Glutamatergic neuron (in vitro differentiated cells): ENCODE data around the gene UMPS. TPM values are rescaled to one million over a fixed set of nuclear protein-coding genes. Genes with fewer than 3 reads are reported as not detected.

Experiments used
- DNase-seq: peaks from one replicate; pipeline ENCODE4 v3.0.0; 2022
- H3K27ac Mint-ChIP-seq: one replicate; pipeline ENCODE4 v1.8.0; 2020; ENCODE audit warnings: mild to moderate bottlenecking, mixed read lengths, inconsistent platforms; ENCODE audit not compliant: unreplicated experiment
- H3K27me3 Mint-ChIP-seq: one replicate; pipeline ENCODE4 v1.8.0; 2020; ENCODE audit warnings: mild to moderate bottlenecking, moderate library complexity, mixed read lengths, inconsistent platforms; ENCODE audit not compliant: unreplicated experiment
- H3K36me3 Mint-ChIP-seq: one replicate; pipeline ENCODE4 v1.8.0; 2020; ENCODE audit warnings: mild to moderate bottlenecking, mixed read lengths, inconsistent platforms; ENCODE audit not compliant: unreplicated experiment
- H3K4me1 Mint-ChIP-seq: one replicate; pipeline ENCODE4 v1.8.0; 2020; ENCODE audit warnings: mild to moderate bottlenecking, low read depth, mixed read lengths, inconsistent platforms; ENCODE audit not compliant: unreplicated experiment
- H3K4me3 Mint-ChIP-seq: one replicate; pipeline ENCODE4 v1.8.0; 2020; ENCODE audit warnings: mild to moderate bottlenecking, mixed read lengths, inconsistent platforms; ENCODE audit not compliant: unreplicated experiment
- H3K9me3 Mint-ChIP-seq: one replicate; pipeline ENCODE4 v1.8.0; 2020; ENCODE audit warnings: mild to moderate bottlenecking, moderate library complexity, mixed read lengths, inconsistent platforms; ENCODE audit not compliant: unreplicated experiment
- CTCF ChIP-seq: fragments of 200-600 bp; sonication (generic); IDR thresholded peaks from one replicate; pipeline ENCODE4 v1.5.0; 2021; ENCODE audit not compliant: partially characterized antibody, unreplicated experiment
- long read RNA-seq: library from polyadenylated mRNA; unstranded; transcript quantifications from one replicate; pipeline ENCODE4 v2.0.0, GENCODE V29; 2020; ENCODE audit not compliant: unreplicated experiment
- total RNA-seq: library from RNA; stranded (reverse); fragmentation: NEBNext Ultra II Directional; extraction: Animal tissue kit (Norgen Biotek cat#: 25700); gene quantifications from one replicate; pipeline ENCODE4 v1.2.1, GENCODE V29; 2021; ENCODE audit not compliant: unreplicated experiment

UMPS gene
- 30.7 TPM for total RNA-seq
- long read RNA-seq, full-length matches to known transcripts, result 16 of 19 reads
- long read RNA-seq, partial matches to known transcripts, result 0 of 19 reads
- long read RNA-seq, other reads (novel, unspliced or antisense), result 3 of 19 reads

DNA sequence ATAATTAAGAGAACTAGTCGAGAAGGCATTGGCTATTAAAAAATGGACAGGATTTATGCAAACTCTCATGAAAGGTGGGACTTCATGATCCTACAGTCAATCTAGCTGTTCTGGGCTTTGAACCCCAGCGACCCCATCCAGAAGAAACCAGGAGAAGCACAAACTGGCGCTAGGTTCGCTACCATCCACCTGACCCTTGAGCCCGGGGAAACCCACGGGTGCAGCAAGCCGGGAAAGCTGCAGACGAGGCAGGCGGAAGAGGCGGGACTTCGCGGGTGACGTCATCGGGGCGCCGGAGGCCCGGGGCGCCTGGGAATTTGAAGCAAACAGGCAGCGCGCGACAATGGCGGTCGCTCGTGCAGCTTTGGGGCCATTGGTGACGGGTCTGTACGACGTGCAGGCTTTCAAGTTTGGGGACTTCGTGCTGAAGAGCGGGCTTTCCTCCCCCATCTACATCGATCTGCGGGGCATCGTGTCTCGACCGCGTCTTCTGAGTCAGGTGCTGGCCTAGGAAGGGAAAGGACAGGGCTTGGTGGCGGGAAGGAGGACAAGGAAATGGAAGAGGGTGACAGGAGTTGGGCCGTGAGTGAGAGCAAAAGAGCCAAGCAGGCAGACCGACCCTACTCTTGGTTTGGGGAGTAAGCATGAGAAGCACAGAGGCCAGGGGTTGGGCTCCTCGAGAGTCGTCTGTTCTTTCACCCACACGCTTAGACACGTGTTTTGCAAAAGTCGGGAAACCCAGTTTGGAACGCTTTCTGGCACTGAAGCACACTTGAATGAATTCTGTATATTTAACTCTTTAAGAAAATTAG is at the start of gene UMPS:
TSS of gene UMPS (plus strand) at position 324 of the 812 bp plus-strand sequence. CDS start at position 344, 20 bp downstream.
- Mint-ChIP-seq H3K27ac (peak within 1 kb of the TSS; percentile 99), H3K4me1 (peaks cover 5% of the 10 kb centered on the region), H3K36me3 (no peaks in the 10 kb centered on the region), H3K27me3 (peaks cover 8% of the 10 kb centered on the region), H3K4me3 (peak within 1 kb of the TSS; percentile 97), H3K9me3 (peaks cover 2% of the 10 kb centered on the region)
- TF ChIP-seq CTCF, result no peak
- peak; percentile 93 for DNase-seq

DNA sequence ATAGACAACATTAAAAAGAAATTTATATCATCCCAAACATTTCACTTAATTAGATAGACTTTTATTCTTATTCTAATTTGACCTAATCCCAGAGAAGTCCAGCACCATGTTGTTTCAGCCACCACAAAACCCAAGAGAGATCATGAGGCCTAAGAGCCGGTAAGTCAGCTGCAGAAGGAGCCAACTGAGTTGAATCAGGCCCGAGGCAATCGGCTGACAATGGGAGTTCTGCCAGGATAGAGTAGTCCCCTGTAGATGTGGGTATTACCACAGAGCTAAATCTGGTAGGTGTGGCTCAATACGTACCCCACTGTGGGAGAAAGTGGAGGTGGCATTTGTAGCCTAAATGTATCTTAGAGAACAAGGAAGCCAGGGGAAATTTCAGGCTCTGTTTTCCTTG is 49.7 kb upstream of the UMPS start:
- no peak overlapping the region for H3K27ac Mint-ChIP-seq
- H3K4me1 Mint-ChIP-seq, result no peaks in the 10 kb centered on the region
- H3K9me3 Mint-ChIP-seq, result peaks cover 10% of the 10 kb centered on the region
- no peak for TF ChIP-seq CTCF
- no peak for DNase-seq
- H3K4me3 Mint-ChIP-seq, result no peak overlapping the region
- peaks cover 6% of the 10 kb centered on the region for H3K27me3 Mint-ChIP-seq
- peaks cover 13% of the 10 kb centered on the region for H3K36me3 Mint-ChIP-seq

DNA sequence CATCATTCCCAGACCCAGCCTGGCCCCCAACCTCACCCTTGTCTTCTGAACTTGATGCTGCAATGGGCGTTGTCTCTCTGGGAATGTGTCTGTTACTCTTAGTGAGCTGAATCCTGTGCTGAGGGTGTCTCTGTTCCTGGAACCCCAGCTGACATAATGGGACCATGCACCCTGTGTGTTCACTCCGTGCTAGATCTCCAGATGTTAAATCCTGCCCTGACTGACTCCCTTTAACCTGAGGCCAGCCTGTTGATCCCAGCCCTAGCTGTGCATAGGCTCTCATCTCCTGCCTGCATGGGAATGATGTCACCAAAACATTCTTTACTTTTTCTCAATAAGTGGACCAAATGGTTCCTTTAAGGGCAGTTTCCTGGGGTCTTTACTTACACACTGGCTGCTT is 48.0 kb upstream of the UMPS start:
- Mint-ChIP-seq H3K9me3 (peaks cover 8% of the 10 kb centered on the region), H3K27me3 (peaks cover 8% of the 10 kb centered on the region), H3K36me3 (peaks cover 5% of the 10 kb centered on the region), H3K27ac (no peak overlapping the region), H3K4me1 (no peaks in the 10 kb centered on the region), H3K4me3 (no peak overlapping the region)
- TF ChIP-seq CTCF, result no peak
- DNase-seq, result no peak

- Mint-ChIP-seq H3K4me3 (no peak overlapping the region), H3K36me3 (peaks cover 1% of the 10 kb centered on the region), H3K27me3 (peaks cover 10% of the 10 kb centered on the region), H3K27ac (peak overlapping the region; percentile 46), H3K9me3 (peaks cover 11% of the 10 kb centered on the region), H3K4me1 (peaks cover 1% of the 10 kb centered on the region)
- DNase-seq, result no peak
- no peak for TF ChIP-seq CTCF
These were observed 45.8 kb upstream of the UMPS start for GRCh38 chr3:124684459-124684858.

DNA sequence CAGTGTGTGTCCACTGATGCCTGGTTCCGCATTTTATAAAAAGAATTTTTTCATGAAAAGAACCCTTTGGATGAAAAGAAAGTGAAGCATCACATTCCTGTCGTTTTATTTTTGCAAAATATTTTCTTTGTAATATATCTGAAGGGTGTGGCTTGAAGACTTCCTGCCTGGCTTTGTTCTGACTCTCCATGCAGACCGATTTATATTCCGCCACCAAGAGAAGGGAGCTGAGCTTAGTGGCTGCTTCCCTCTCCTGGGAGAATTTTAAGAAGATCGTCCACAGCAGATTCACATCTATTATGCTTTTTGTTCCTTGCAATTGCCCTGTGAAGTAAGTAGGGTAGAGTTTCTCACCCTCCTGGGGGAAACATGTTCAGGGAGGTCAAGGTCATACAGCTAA is 45.2 kb upstream of the UMPS start:
- peaks cover 1% of the 10 kb centered on the region for H3K4me1 Mint-ChIP-seq
- H3K4me3 Mint-ChIP-seq, result no peak overlapping the region
- H3K27ac Mint-ChIP-seq, result no peak overlapping the region
- TF ChIP-seq CTCF, result no peak
- peaks cover 5% of the 10 kb centered on the region for H3K36me3 Mint-ChIP-seq
- no peak for DNase-seq
- peaks cover 10% of the 10 kb centered on the region for H3K27me3 Mint-ChIP-seq
- peaks cover 13% of the 10 kb centered on the region for H3K9me3 Mint-ChIP-seq
